ENCODE data around the gene ARL5A. TPM values are rescaled to one million over a fixed set of nuclear protein-coding genes. Genes with fewer than 3 reads are reported as not detected.

The ARL5A gene
- total RNA-seq, 2 donors from 2014 or later, result 21.3 to 21.4 TPM

- intact Hi-C loops (cut with DNase I), result no loop called here
- Histone ChIP-seq H3K36me3 (replicated peaks in 1 of 2; ENCODE audit: insufficient read depth in 1 of 2, low read depth in 2 of 2) (no peaks in the 10 kb centered on the region), H3K4me1 (peaks cover 24% of the 10 kb centered on the region), H3K9me3 (no peaks in the 10 kb centered on the region), H3K4me3 (peak overlapping the region in 1 of 2 donors; percentile 98), H3K27ac (peak overlapping the region; percentile 53 to 87 (median 84)), H3K27me3 (no peaks in the 10 kb centered on the region)
- DNase-seq (no peak), ATAC-seq (no peak)
- WGBS, 2 donors, result 65 to 73% methylated on average over 5 of the region's 5 CpGs
- no peak for TF ChIP-seq CTCF (IDR thresholded peaks at IDR 0.05)
- no peak for TF ChIP-seq POLR2A (IDR thresholded peaks at IDR 0.05)
Measured at GRCh38 chr2:151828890-151829324, 686 bp upstream of the ARL5A start.

GRCh38 chr2:151827564-151828142 lies 568 bp downstream of the ARL5A start:
- Histone ChIP-seq H3K27me3 (no peaks in the 10 kb centered on the region), H3K4me1 (peaks cover 24% of the 10 kb centered on the region), H3K27ac (peak overlapping the region; percentile 33 to 87 (median 84)), H3K4me3 (peak overlapping the region; percentile 98), H3K9me3 (no peaks in the 10 kb centered on the region), H3K36me3 (replicated peaks in 1 of 2; ENCODE audit: insufficient read depth in 1 of 2, low read depth in 2 of 2) (no peaks in the 10 kb centered on the region)
- intact Hi-C loops (cut with DNase I), result no loop called here
- peak; percentile 20 to 32 (median 22) for DNase-seq
- TF ChIP-seq CTCF (IDR thresholded peaks at IDR 0.05), result no peak
- TF ChIP-seq POLR2A (IDR thresholded peaks at IDR 0.05), result no peak
- ATAC-seq, result peak; percentile 25
- WGBS, 2 donors, result 0 to 2% methylated on average over 10 to 38 of the region's 38 CpGs

GRCh38 chr2:151826737-151827157 lies 1.5 kb downstream of the ARL5A start:
- H3K9me3 ChIP-seq, result no peaks in the 10 kb centered on the region
- peaks cover 24% of the 10 kb centered on the region for H3K4me1 ChIP-seq
- no peaks in the 10 kb centered on the region for H3K27me3 ChIP-seq
- no peak for DNase-seq
- intact Hi-C loops (cut with DNase I), result no loop called here
- no peak for TF ChIP-seq CTCF (IDR thresholded peaks at IDR 0.05)
- H3K4me3 ChIP-seq, result no peak overlapping the region
- WGBS, 2 donors, result 17 to 24% methylated on average over 6 of the region's 6 CpGs
- ATAC-seq, result no peak
- H3K36me3 ChIP-seq (replicated peaks in 1 of 2; ENCODE audit: insufficient read depth in 1 of 2, low read depth in 2 of 2), result no peaks in the 10 kb centered on the region
- H3K27ac ChIP-seq, result peak overlapping the region in 2 of 4 donors; percentile 22 to 85

DNA sequence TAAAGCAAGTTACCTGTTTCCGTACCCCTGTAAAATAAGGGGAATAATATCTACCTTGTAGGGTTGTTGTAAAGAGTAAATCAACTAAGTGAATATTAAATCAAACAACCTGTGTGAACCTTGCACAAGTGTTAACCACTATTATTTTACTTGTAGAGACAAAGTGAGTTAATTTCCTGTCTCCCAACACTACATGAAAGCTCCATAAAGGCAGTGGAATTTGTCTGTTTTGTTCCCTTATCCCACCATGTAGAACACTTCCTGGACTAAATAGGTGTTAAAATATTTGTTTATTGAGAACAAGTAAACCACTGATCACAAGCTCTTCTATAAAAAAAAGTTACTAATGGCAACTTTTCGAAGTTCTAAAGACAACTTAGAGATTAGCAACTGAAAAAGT lies 3.3 kb downstream of the ARL5A start:
- Histone ChIP-seq H3K4me1 (peaks cover 24% of the 10 kb centered on the region), H3K9me3 (no peaks in the 10 kb centered on the region), H3K27ac (no peak overlapping the region), H3K4me3 (no peak overlapping the region), H3K36me3 (replicated peaks in 1 of 2; ENCODE audit: insufficient read depth in 1 of 2, low read depth in 2 of 2) (no peaks in the 10 kb centered on the region), H3K27me3 (no peaks in the 10 kb centered on the region)
- 56 to 59% methylated on average over 2 of the region's 2 CpGs for WGBS, 2 donors
- intact Hi-C loops (cut with DNase I), result no loop called here
- no peak for ATAC-seq
- no peak for DNase-seq
- TF ChIP-seq CTCF (IDR thresholded peaks at IDR 0.05), result no peak
- TF ChIP-seq POLR2A (IDR thresholded peaks at IDR 0.05), result no peak

DNA sequence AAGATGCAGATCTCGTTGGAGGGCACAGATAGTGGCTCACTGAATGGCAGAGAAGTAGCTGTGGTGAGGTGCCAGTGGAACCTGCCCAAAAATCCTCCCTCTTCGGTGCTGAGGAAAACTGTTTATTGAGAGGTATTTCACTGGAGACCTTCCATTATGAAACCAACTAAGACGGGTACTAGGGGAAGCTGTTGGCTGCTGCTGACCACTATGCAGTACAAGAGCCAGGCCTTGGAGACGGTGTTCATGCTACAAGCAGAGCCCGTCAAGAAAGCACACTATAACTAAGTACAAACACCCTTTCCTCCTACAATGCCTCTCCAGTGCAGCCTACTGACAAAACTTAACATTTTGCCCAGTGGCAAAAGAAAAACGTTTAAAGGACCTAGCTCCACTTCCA lies 4.6 kb downstream of the ARL5A start:
- intact Hi-C loops (cut with DNase I), result no loop called here
- DNase-seq, result no peak
- WGBS, 2 donors, result 41 to 54% methylated on average over 6 of the region's 6 CpGs

More for the DNA sequence above, 4.6 kb downstream of the ARL5A start:
- ATAC-seq, result no peak
- TF ChIP-seq POLR2A (IDR thresholded peaks at IDR 0.05) (no peak), CTCF (IDR thresholded peaks at IDR 0.05) (no peak)
- Histone ChIP-seq H3K4me1 (peaks cover 20% of the 10 kb centered on the region), H3K4me3 (no peak overlapping the region), H3K27me3 (no peaks in the 10 kb centered on the region), H3K27ac (no peak overlapping the region), H3K36me3 (replicated peaks in 1 of 2; ENCODE audit: insufficient read depth in 1 of 2, low read depth in 2 of 2) (no peaks in the 10 kb centered on the region), H3K9me3 (no peaks in the 10 kb centered on the region)

Data from body of pancreas (tissue), 4 donors.